H9 (cell line): Measurements from ENCODE around the gene VIPR1. TPM values are rescaled to one million over a fixed set of nuclear protein-coding genes. Genes with fewer than 3 reads are reported as not detected.
"Not testable (repeated sequence)": the region's sequence is repeated elsewhere in the genome, so short reads cannot be mapped to it uniquely, and the experiment has no call there.

Experiments used
- DNase-seq: peaks from one replicate; pipeline ENCODE4 v3.0.0-alpha.2; 2017
- H2AFZ ChIP-seq: one replicate; pipeline ENCODE4 v1.6.1; 2013; ENCODE audit warnings: mild to moderate bottlenecking, low read length, control low read depth, moderate library complexity
- H2AK5ac ChIP-seq: 2 replicates; pipeline ENCODE4 v1.6.1; 2013; ENCODE audit warnings: low read length, control low read depth, mixed read lengths; ENCODE audit not compliant: insufficient read length
- H2BK120ac ChIP-seq: one replicate; pipeline ENCODE4 v1.6.1; 2013; ENCODE audit warnings: low read depth, mild to moderate bottlenecking, low read length, control low read depth, inconsistent platforms; ENCODE audit not compliant: poor library complexity, severe bottlenecking
- H2BK12ac ChIP-seq: 2 replicates; pipeline ENCODE4 v1.6.1; 2013; ENCODE audit warnings: low read length, control low read depth, mixed read lengths, low read depth; ENCODE audit not compliant: insufficient read length
- H2BK15ac ChIP-seq: 2 replicates; pipeline ENCODE4 v1.6.1; 2013; ENCODE audit warnings: low read depth, low read length, control low read depth
- H2BK20ac ChIP-seq: one replicate; pipeline ENCODE4 v1.6.1; 2013; ENCODE audit warnings: low read depth, mild to moderate bottlenecking, low read length, control low read depth, inconsistent platforms; ENCODE audit not compliant: poor library complexity, severe bottlenecking
- H2BK5ac ChIP-seq: 2 replicates; pipeline ENCODE4 v1.6.1; 2013; ENCODE audit warnings: low read length, control low read depth, mixed read lengths; ENCODE audit not compliant: insufficient read length
- H3K14ac ChIP-seq: 2 replicates; pipeline ENCODE4 v1.6.1; 2013; ENCODE audit warnings: low read length, control low read depth; ENCODE audit not compliant: insufficient read depth
- H3K18ac ChIP-seq: 2 replicates; pipeline ENCODE4 v1.6.1; 2013; ENCODE audit warnings: low read depth, mild to moderate bottlenecking, mixed read lengths, low read length, control low read depth; ENCODE audit not compliant: insufficient read length
- H3K23ac ChIP-seq: 2 replicates; pipeline ENCODE4 v1.6.1; 2013; ENCODE audit warnings: low read length, control low read depth, mixed read lengths, low read depth; ENCODE audit not compliant: insufficient read length
- H3K23me2 ChIP-seq: 2 replicates; pipeline ENCODE4 v1.6.1; 2013; ENCODE audit warnings: low read depth, mild to moderate bottlenecking, mixed read lengths, low read length, control low read depth; ENCODE audit not compliant: insufficient read length, poor library complexity, severe bottlenecking
- H3K27ac ChIP-seq: 2 replicates; pipeline ENCODE4 v1.5.1; 2013; ENCODE audit warnings: low read length, control low read depth, mixed read lengths, low read depth; ENCODE audit not compliant: insufficient read length
- H3K27me3 ChIP-seq: 2 replicates; pipeline ENCODE4 v1.6.1; 2013; ENCODE audit warnings: low read length, control low read depth, inconsistent platforms; ENCODE audit not compliant: insufficient read depth
- H3K4ac ChIP-seq: 2 replicates; pipeline ENCODE4 v1.6.1; 2013; ENCODE audit warnings: low read depth, mild to moderate bottlenecking, control low read depth, inconsistent platforms, low read length, moderate library complexity
- H3K4me1 ChIP-seq: 2 replicates; pipeline ENCODE4 v1.6.1; 2013; ENCODE audit warnings: low read length, control low read depth, inconsistent platforms; ENCODE audit not compliant: insufficient read depth
- H3K4me2 ChIP-seq: 2 replicates; pipeline ENCODE4 v1.6.1; 2013; ENCODE audit warnings: low read length, control low read depth, mixed read lengths; ENCODE audit not compliant: insufficient read length, insufficient read depth
- H3K56ac ChIP-seq: 2 replicates; pipeline ENCODE4 v1.6.1; 2013; ENCODE audit warnings: low read depth, mild to moderate bottlenecking, mixed read lengths, low read length, control low read depth; ENCODE audit not compliant: insufficient read length
- H3K79me1 ChIP-seq: 2 replicates; pipeline ENCODE4 v1.6.1; 2013; ENCODE audit warnings: low read depth, mild to moderate bottlenecking, moderate library complexity, low read length, control low read depth, inconsistent platforms; ENCODE audit not compliant: insufficient read depth, poor library complexity, severe bottlenecking
- H3K79me2 ChIP-seq: 2 replicates; pipeline ENCODE4 v1.6.1; 2013; ENCODE audit warnings: low read length, control low read depth, inconsistent platforms; ENCODE audit not compliant: insufficient read depth
- H3K9ac ChIP-seq: 2 replicates; pipeline ENCODE4 v1.6.1; 2013; ENCODE audit warnings: low read length, control low read depth, mixed read lengths; ENCODE audit not compliant: insufficient read length; ENCODE audit errors: extremely low read depth
- H3K9me3 ChIP-seq: one replicate; pipeline ENCODE4 v1.6.1; 2013; ENCODE audit warnings: low read depth, low read length, inconsistent platforms; ENCODE audit not compliant: control insufficient read depth
- H3T11ph ChIP-seq: one replicate; pipeline ENCODE4 v1.6.1; 2013; ENCODE audit warnings: mild to moderate bottlenecking, low read length, control low read depth, inconsistent platforms
- H4K20me1 ChIP-seq: one replicate; pipeline ENCODE4 v1.6.1; 2013; ENCODE audit not compliant: control insufficient read depth, insufficient read length, insufficient read depth
- H4K5ac ChIP-seq: 2 replicates; pipeline ENCODE4 v1.6.1; 2013; ENCODE audit warnings: low read depth, mild to moderate bottlenecking, mixed read lengths, low read length, control low read depth; ENCODE audit not compliant: insufficient read length
- H4K8ac ChIP-seq: replicated peaks from 2 replicates; pipeline ENCODE4 v1.6.1; 2013; ENCODE audit warnings: low read length, control low read depth, mixed read lengths, low read depth; ENCODE audit not compliant: insufficient read length
- H4K91ac ChIP-seq: 2 replicates; pipeline ENCODE4 v1.6.1; 2013; ENCODE audit warnings: low read depth, mild to moderate bottlenecking, moderate library complexity, mixed read lengths, low read length, control low read depth; ENCODE audit not compliant: insufficient read length
- H3K27ac Mint-ChIP-seq, 3 experiments: 2 replicates in 2 of 3; 3 replicates in 1 of 3; pipeline ENCODE4 v1.8.0; 2020 to 2021; ENCODE audit warnings: mixed read lengths in 3 of 3, mild to moderate bottlenecking in 1 of 3, moderate library complexity in 1 of 3
- H3K27me3 Mint-ChIP-seq: 2 replicates; pipeline ENCODE4 v1.8.0; 2021; ENCODE audit warnings: low read depth, mild to moderate bottlenecking, moderate library complexity, mixed read lengths
- H3K36me3 Mint-ChIP-seq, 3 experiments: 2 replicates in 2 of 3; 3 replicates in 1 of 3; pipeline ENCODE4 v1.8.0; 2020 to 2021; ENCODE audit warnings: low read depth in 3 of 3, mixed read lengths in 3 of 3; ENCODE audit not compliant: insufficient read depth in 1 of 3
- H3K4me1 Mint-ChIP-seq, 2 experiments: 2 replicates each; pipeline ENCODE4 v1.8.0; 2020; ENCODE audit warnings: mixed read lengths in 2 of 2
- H3K4me3 Mint-ChIP-seq, 2 experiments: 2 replicates in 1 of 2; 3 replicates in 1 of 2; pipeline ENCODE4 v1.8.0; 2020 to 2021; ENCODE audit warnings: mild to moderate bottlenecking in 2 of 2, mixed read lengths in 2 of 2, moderate library complexity in 1 of 2
- H3K9me3 Mint-ChIP-seq, 2 experiments: 2 replicates in 1 of 2; 3 replicates in 1 of 2; pipeline ENCODE4 v1.8.0; 2020; ENCODE audit warnings: mild to moderate bottlenecking in 2 of 2, mixed read lengths in 2 of 2, moderate library complexity in 1 of 2
- CTCF ChIP-seq: fragments of 200-600 bp; sonication (generic); conservative IDR thresholded peaks from 3 replicates; pipeline ENCODE4 v1.8.0; 2021; ENCODE audit warnings: antibody characterized with exemption, mild to moderate bottlenecking
- WGBS: extraction: QIAGEN DNeasy Blood & Tissue Kit; methylation state at CpG from one replicate; pipeline ENCODE4 v1.1.7; 2013; ENCODE audit warnings: missing lambda C conversion rate, low lambda C conversion rate, mixed read lengths; ENCODE audit not compliant: insufficient read length; ENCODE audit errors: extremely low coverage; 5-methylcytosine and 5-hydroxymethylcytosine counted together
- total RNA-seq: library from RNA; stranded (reverse); gene quantifications from 2 replicates; pipeline ENCODE4 v1.2.1, GENCODE V29; 2021

VIPR1 gene
- total RNA-seq, 1 experiment from 2014 or later: 6.5 TPM

DNA sequence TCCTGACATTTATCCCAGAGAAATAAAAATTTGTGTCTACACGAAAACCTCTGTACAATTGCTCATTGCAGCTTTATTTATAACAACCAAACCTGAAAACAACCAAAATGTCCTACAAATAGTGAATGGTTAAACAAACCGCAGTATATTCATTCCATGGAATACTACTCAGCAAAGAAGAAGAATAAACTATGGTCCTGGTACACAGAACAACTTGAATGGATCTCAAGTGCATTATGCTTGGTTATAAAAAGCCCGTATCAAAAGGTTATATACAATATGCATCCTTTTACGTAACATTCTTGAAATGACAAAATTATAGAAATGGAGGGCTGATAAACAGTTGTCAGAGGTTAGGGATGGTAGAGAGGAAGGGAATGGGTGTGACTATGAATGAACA lies 75.6 kb downstream of the VIPR1 start:
- peaks cover 22 to 23% of the 10 kb centered on the region in 2 experiments for H3K4me1 Mint-ChIP-seq
- DNase-seq: no peak
- H2BK5ac ChIP-seq: no peak overlapping the region
- H4K20me1 ChIP-seq: no peaks in the 10 kb centered on the region
- no peaks in the 10 kb centered on the region; the same call in 1 of the 2 replicates for H3K27me3 Mint-ChIP-seq
- peaks cover 2% of the 10 kb centered on the region; the same call in 1 of the 2 replicates for H3K79me2 ChIP-seq
- TF ChIP-seq CTCF: no peak
- H2AFZ ChIP-seq: no peak overlapping the region
- no peak overlapping the region for H3K56ac ChIP-seq
- H4K91ac ChIP-seq: no peak overlapping the region
- H2BK15ac ChIP-seq: no peak overlapping the region
- H3K27ac ChIP-seq: no peak overlapping the region
- H4K8ac ChIP-seq: no peak overlapping the region
- H2BK120ac ChIP-seq: no peak overlapping the region
- no peaks in the 10 kb centered on the region for H3K27me3 ChIP-seq
- H3K36me3 Mint-ChIP-seq: peaks cover 35 to 56% (median 36%) of the 10 kb centered on the region in 3 experiments
- H3K9me3 ChIP-seq: no peaks in the 10 kb centered on the region
- H3K23me2 ChIP-seq: peaks cover 13% of the 10 kb centered on the region
- H3K18ac ChIP-seq: no peak overlapping the region
- no peak overlapping the region for H3K9ac ChIP-seq
- no peak overlapping the region for H2AK5ac ChIP-seq
- H3K79me1 ChIP-seq: peaks cover 3% of the 10 kb centered on the region
- no peak overlapping the region for H3K4ac ChIP-seq
- H3K4me3 Mint-ChIP-seq: no peak overlapping the region
- WGBS: no CpG with 5 or more reads among the region's 4 CpGs
- no peak overlapping the region for H2BK20ac ChIP-seq
- H3T11ph ChIP-seq: no peak overlapping the region
- H3K23ac ChIP-seq: no peak overlapping the region
- no peak overlapping the region for H3K4me2 ChIP-seq
- H3K27ac Mint-ChIP-seq: no peak overlapping the region
- H3K14ac ChIP-seq: no peak overlapping the region
- peaks cover 2% of the 10 kb centered on the region; the same call in 1 of the 2 replicates for H3K4me1 ChIP-seq
- H2BK12ac ChIP-seq: no peak overlapping the region
- peaks cover 15 to 20% of the 10 kb centered on the region in 2 experiments for H3K9me3 Mint-ChIP-seq
- no peak overlapping the region for H4K5ac ChIP-seq

DNA sequence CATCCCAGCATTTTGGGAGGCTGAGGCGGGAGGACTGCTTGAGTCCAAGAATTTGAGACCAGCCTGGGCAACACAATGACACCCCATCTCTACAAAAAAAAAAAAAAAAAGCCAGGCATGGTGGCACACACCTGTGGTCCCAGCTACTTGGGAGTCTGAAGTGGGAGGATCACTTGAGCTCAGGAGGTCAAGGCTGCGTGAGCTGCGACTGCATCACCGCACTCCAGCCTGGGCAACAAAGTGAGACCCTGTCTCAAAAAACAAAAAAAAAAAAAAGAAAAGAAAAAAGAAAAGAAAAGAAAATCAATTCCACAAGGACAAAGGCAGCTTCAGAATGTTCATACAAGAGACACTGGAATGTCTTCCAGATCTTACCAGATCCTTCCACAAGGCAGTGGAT lies 76.9 kb downstream of the VIPR1 start:
- not testable (repeated sequence) for H3T11ph ChIP-seq, H3K27ac Mint-ChIP-seq, H2BK12ac ChIP-seq, H3K4me2 ChIP-seq, H4K20me1 ChIP-seq, H2BK120ac ChIP-seq, H2AK5ac ChIP-seq, H3K27ac ChIP-seq, H4K91ac ChIP-seq, H3K27me3 ChIP-seq, DNase-seq, H3K79me1 ChIP-seq, H4K8ac ChIP-seq, H3K4me1 ChIP-seq, H3K27me3 Mint-ChIP-seq, H3K4ac ChIP-seq, H3K79me2 ChIP-seq, H3K9ac ChIP-seq, H2AFZ ChIP-seq, H2BK5ac ChIP-seq, H2BK15ac ChIP-seq, H3K23ac ChIP-seq, H3K9me3 ChIP-seq, H3K14ac ChIP-seq, H3K18ac ChIP-seq, H4K5ac ChIP-seq, H3K4me3 Mint-ChIP-seq, H3K56ac ChIP-seq, H2BK20ac ChIP-seq
- Mint-ChIP-seq H3K9me3 (peaks cover 11 to 15% of the 10 kb centered on the region in 2 experiments), H3K4me1 (peaks cover 28 to 29% of the 10 kb centered on the region in 2 experiments), H3K36me3 (peaks cover 30 to 46% (median 34%) of the 10 kb centered on the region in 3 experiments)
- WGBS: no CpG with 5 or more reads among the region's 4 CpGs
- H3K23me2 ChIP-seq: peaks cover 14% of the 10 kb centered on the region
